Activated CD4-positive, CD25-positive, alpha-beta regulatory T cell treated with anti-CD3 and anti-CD28 coated beads, Interleukin-2, amount 50 U/mL, for 72 hours (primary cell): ENCODE results near the gene PIGS.
A peak's percentile ranks its signal among the peaks of the same experiment; 100 is the strongest.
"Not testable (repeated sequence)": the region's sequence is repeated elsewhere in the genome, so short reads cannot be mapped to it uniquely, and the experiment has no call there.

Source experiments
- DNase-seq: peaks from one replicate; pipeline ENCODE4 v3.0.0; 2021

Gene PIGS

GRCh38 chr17:28571361-28572122, at the start of gene PIGS:
Gene PIGS, minus strand, starts transcription at chr17:28571524. Its CDS starts 28 bp downstream, at chr17:28571496.
- peak; percentile 89 for DNase-seq

- DNase-seq: no peak
Observed at GRCh38 chr17:28620010-28620409, 48.7 kb upstream of the PIGS start.

GRCh38 chr17:28618464-28618863, 47.1 kb upstream of the PIGS start:
- DNase-seq: no peak

- DNase-seq: no peak
Observed at GRCh38 chr17:28616281-28616680, 45.0 kb upstream of the PIGS start.

GRCh38 chr17:28615260-28615940, 44.1 kb upstream of the PIGS start:
- no peak for DNase-seq

- no peak for DNase-seq
Observed at GRCh38 chr17:28613931-28614381, 42.6 kb upstream of the PIGS start, which contains the start of gene RSKR. Gene RSKR, minus strand, starts transcription at chr17:28614185. Its CDS starts 24 bp downstream, at chr17:28614161.

GRCh38 chr17:28612936-28613872, 41.9 kb upstream of the PIGS start:
- DNase-seq: no peak

GRCh38 chr17:28612531-28612930, 41.2 kb upstream of the PIGS start:
- DNase-seq: no peak

GRCh38 chr17:28610376-28610775, 39.1 kb upstream of the PIGS start:
- no peak for DNase-seq

- DNase-seq: not testable (repeated sequence)
Observed at GRCh38 chr17:28604031-28604430, 32.7 kb upstream of the PIGS start.

- no peak for DNase-seq
Observed at GRCh38 chr17:28599311-28600184, 28.2 kb upstream of the PIGS start.

- DNase-seq: peak; percentile 97
Observed at GRCh38 chr17:28598799-28599310, 27.5 kb upstream of the PIGS start, which contains the start of gene SPAG5. Gene SPAG5, minus strand, starts transcription at chr17:28599025. Its CDS starts 79 bp downstream, at chr17:28598946.

- DNase-seq: no peak
Observed at GRCh38 chr17:28598389-28598788, 27.1 kb upstream of the PIGS start.

GRCh38 chr17:28597606-28598383, 26.5 kb upstream of the PIGS start:
- no peak for DNase-seq

- DNase-seq: no peak
Observed at GRCh38 chr17:28592260-28592659, 20.9 kb upstream of the PIGS start.

- DNase-seq: no peak
Observed at GRCh38 chr17:28585851-28586250, 14.5 kb upstream of the PIGS start.

GRCh38 chr17:28584434-28584833, 13.1 kb upstream of the PIGS start:
- no peak for DNase-seq

- no peak for DNase-seq
Observed at GRCh38 chr17:28582513-28582912, 11.2 kb upstream of the PIGS start.

- DNase-seq: no peak
Observed at GRCh38 chr17:28580959-28581358, 9.6 kb upstream of the PIGS start.

GRCh38 chr17:28579526-28579925, 8.2 kb upstream of the PIGS start:
- DNase-seq: no peak
